GM04504 (cell line): ENCODE data around the gene FAM120A.

Experiments used
- DNase-seq: peaks from one replicate; pipeline ENCODE4 v3.0.0-alpha.2; 2012; ENCODE audit warnings: low read depth

The FAM120A gene

GRCh38 chr9:93470391-93470790 lies 18.9 kb downstream of the FAM120A start:
- no peak for DNase-seq

- no peak for DNase-seq
Observed at GRCh38 chr9:93471124-93471523, 19.6 kb downstream of the FAM120A start.

GRCh38 chr9:93473411-93473810 lies 21.9 kb downstream of the FAM120A start:
- DNase-seq, result no peak

GRCh38 chr9:93475108-93475507 lies 23.6 kb downstream of the FAM120A start:
- no peak for DNase-seq

GRCh38 chr9:93475856-93476255 lies 24.4 kb downstream of the FAM120A start:
- no peak for DNase-seq

GRCh38 chr9:93476924-93477323 lies 25.4 kb downstream of the FAM120A start:
- DNase-seq, result no peak

- DNase-seq, result no peak
Observed at GRCh38 chr9:93477397-93477796, 25.9 kb downstream of the FAM120A start.

GRCh38 chr9:93479726-93480125 lies 28.2 kb downstream of the FAM120A start:
- DNase-seq, result no peak

- DNase-seq, result no peak
Observed at GRCh38 chr9:93480262-93480661, 28.8 kb downstream of the FAM120A start.

GRCh38 chr9:93480728-93481324 lies 29.3 kb downstream of the FAM120A start:
- DNase-seq, result no peak

GRCh38 chr9:93483497-93483896 lies 32.0 kb downstream of the FAM120A start:
- no peak for DNase-seq

GRCh38 chr9:93486268-93486667 lies 34.8 kb downstream of the FAM120A start:
- no peak for DNase-seq

GRCh38 chr9:93488244-93488643 lies 36.8 kb downstream of the FAM120A start:
- DNase-seq, result no peak

- DNase-seq, result no peak
Observed at GRCh38 chr9:93491593-93492232, 40.2 kb downstream of the FAM120A start.

GRCh38 chr9:93492327-93492726 lies 40.8 kb downstream of the FAM120A start:
- no peak for DNase-seq

GRCh38 chr9:93493949-93494348 lies 42.5 kb downstream of the FAM120A start:
- DNase-seq, result no peak

GRCh38 chr9:93496285-93496684 lies 44.8 kb downstream of the FAM120A start:
- DNase-seq, result no peak

GRCh38 chr9:93500571-93501298 lies 49.2 kb downstream of the FAM120A start:
- DNase-seq, result no peak

GRCh38 chr9:93501406-93501805 lies 49.9 kb downstream of the FAM120A start:
- DNase-seq, result no peak

GRCh38 chr9:93503381-93503780 lies 51.9 kb downstream of the FAM120A start:
- no peak for DNase-seq

GRCh38 chr9:93505541-93506132 lies 54.2 kb downstream of the FAM120A start:
- no peak for DNase-seq

- DNase-seq, result no peak
Observed at GRCh38 chr9:93507768-93508167, 56.3 kb downstream of the FAM120A start.

GRCh38 chr9:93508207-93508606 lies 56.7 kb downstream of the FAM120A start:
- DNase-seq, result no peak
